ENCODE data around the gene ARHGEF33. TPM values are rescaled to one million over a fixed set of nuclear protein-coding genes. Genes with fewer than 3 reads are reported as not detected.

The ARHGEF33 gene
- total RNA-seq, 1 experiment from 2014 or later: 0.41 TPM

- intact Hi-C loops (cut with micrococcal nuclease; ENCODE audit: unreplicated experiment): no loop called here
- in situ Hi-C loops (cut with HindIII; ENCODE audit: low pct_unique_long_range_greater_than_20kb, low sequenced_read_pairs): no loop called here
- no TSS peak for BruUV-seq (replicated peaks)
- DNase-seq (ENCODE audit: low read depth, low spot score) (no peak), ATAC-seq (no peak)
- CTCF ChIA-PET: no interaction called here
- Histone ChIP-seq H3K9me3 (ENCODE audit: control insufficient read depth, insufficient read depth, low read depth, low read length) (no peaks in the 10 kb centered on the region), H3K27ac (ENCODE audit: low read length) (no peak overlapping the region), H3K36me3 (ENCODE audit: control insufficient read depth, insufficient read depth, low read length) (peaks cover 3% of the 10 kb centered on the region; the same call in 1 of the 2 replicates), H3K4me1 (ENCODE audit: control insufficient read depth, insufficient read depth, low read length) (no peaks in the 10 kb centered on the region), H3K27me3 (ENCODE audit: control insufficient read depth, insufficient read depth, low read length) (no peaks in the 10 kb centered on the region), H3K4me3 (ENCODE audit: low read depth in 2 of 2, low read length in 2 of 2) (no peak overlapping the region)
- POLR2A ChIA-PET: no interaction called here
- TF ChIP-seq TCF7L2 (IDR thresholded peaks at IDR 0.05; ENCODE audit: low read depth, low read length): no peak
- TF ChIP-seq REST (IDR thresholded peaks at IDR 0.05; ENCODE audit: insufficient read depth in 1 of 2, low read depth in 2 of 2, low read length in 1 of 2): no peak
- no peak for TF ChIP-seq SIN3A (IDR thresholded peaks at IDR 0.05; ENCODE audit: borderline replicate concordance, insufficient read depth, low read depth, low read length)
- no peak for TF ChIP-seq POLR2AphosphoS5 (IDR thresholded peaks at IDR 0.05; ENCODE audit: low read depth, low read length)
- no peak for TF ChIP-seq CTCF (IDR thresholded peaks at IDR 0.05)
Measured at GRCh38 chr2:38982498-38982897, 92.8 kb downstream of the ARHGEF33 start.

GRCh38 chr2:38988716-38989115 is 99.0 kb downstream of the ARHGEF33 start:
- in situ Hi-C loops (cut with HindIII; ENCODE audit: low pct_unique_long_range_greater_than_20kb, low sequenced_read_pairs): no loop called here
- intact Hi-C loops (cut with micrococcal nuclease; ENCODE audit: unreplicated experiment): no loop called here
- Histone ChIP-seq H3K36me3 (ENCODE audit: control insufficient read depth, insufficient read depth, low read length) (peaks cover 7% of the 10 kb centered on the region), H3K27ac (ENCODE audit: low read length) (no peak overlapping the region), H3K4me3 (ENCODE audit: low read depth in 2 of 2, low read length in 2 of 2) (no peak overlapping the region), H3K27me3 (ENCODE audit: control insufficient read depth, insufficient read depth, low read length) (no peaks in the 10 kb centered on the region), H3K4me1 (ENCODE audit: control insufficient read depth, insufficient read depth, low read length) (no peaks in the 10 kb centered on the region), H3K9me3 (ENCODE audit: control insufficient read depth, insufficient read depth, low read depth, low read length) (no peaks in the 10 kb centered on the region)
- DNase-seq (ENCODE audit: low read depth, low spot score) (no peak), ATAC-seq (no peak)
- TF ChIP-seq CTCF (IDR thresholded peaks at IDR 0.05) (no peak), TCF7L2 (IDR thresholded peaks at IDR 0.05; ENCODE audit: low read depth, low read length) (no peak), REST (IDR thresholded peaks at IDR 0.05; ENCODE audit: insufficient read depth in 1 of 2, low read depth in 2 of 2, low read length in 1 of 2) (no peak), SIN3A (IDR thresholded peaks at IDR 0.05; ENCODE audit: borderline replicate concordance, insufficient read depth, low read depth, low read length) (no peak), POLR2AphosphoS5 (IDR thresholded peaks at IDR 0.05; ENCODE audit: low read depth, low read length) (no peak)
- ChIA-PET POLR2A (no interaction called here), CTCF (no interaction called here)
- BruUV-seq (replicated peaks): no TSS peak
